GM10266 (cell line): ENCODE measurements around the gene GREB1.

Experiments used
- DNase-seq: peaks from one replicate; pipeline ENCODE4 v3.0.0; 2012; ENCODE audit errors: extremely low spot score
- TF ChIP-seq, protein P1 (sequence below): IDR thresholded peaks from 2 replicates; pipeline ENCODE4 v1.5.1; 2012; ENCODE audit warnings: mild to moderate bottlenecking, low read depth; ENCODE audit not compliant: control insufficient read depth, insufficient read depth; ENCODE audit errors: missing control alignments

GREB1 gene

DNA sequence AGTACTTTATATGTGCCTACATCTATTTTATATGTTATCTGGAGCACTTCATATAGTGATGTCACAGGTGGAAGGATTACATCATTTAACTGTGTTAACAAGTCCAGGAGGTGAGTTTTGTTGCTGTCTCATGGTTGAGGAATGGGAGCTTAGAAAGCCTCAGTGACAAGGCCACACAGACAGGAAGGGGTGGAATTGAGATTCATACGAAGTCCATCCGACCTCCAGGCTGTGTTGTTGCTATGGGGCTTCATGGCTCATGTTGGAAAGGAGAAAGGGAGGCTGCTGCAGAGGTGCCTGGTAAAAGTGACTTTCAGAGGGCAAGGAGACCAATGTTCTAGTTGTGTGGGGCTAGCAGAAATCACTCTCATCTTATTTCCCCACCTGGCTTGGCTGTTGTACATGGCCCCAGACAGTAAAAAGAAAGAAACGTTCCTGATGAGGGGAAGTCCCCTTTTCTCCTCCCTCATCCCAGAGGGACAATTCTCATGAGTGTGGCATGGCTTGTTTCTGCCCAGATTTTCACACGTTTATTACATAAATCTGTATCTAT lies 31.0 kb upstream of the GREB1 start:
- DNase-seq: no peak
- TF ChIP-seq, protein P1, sequence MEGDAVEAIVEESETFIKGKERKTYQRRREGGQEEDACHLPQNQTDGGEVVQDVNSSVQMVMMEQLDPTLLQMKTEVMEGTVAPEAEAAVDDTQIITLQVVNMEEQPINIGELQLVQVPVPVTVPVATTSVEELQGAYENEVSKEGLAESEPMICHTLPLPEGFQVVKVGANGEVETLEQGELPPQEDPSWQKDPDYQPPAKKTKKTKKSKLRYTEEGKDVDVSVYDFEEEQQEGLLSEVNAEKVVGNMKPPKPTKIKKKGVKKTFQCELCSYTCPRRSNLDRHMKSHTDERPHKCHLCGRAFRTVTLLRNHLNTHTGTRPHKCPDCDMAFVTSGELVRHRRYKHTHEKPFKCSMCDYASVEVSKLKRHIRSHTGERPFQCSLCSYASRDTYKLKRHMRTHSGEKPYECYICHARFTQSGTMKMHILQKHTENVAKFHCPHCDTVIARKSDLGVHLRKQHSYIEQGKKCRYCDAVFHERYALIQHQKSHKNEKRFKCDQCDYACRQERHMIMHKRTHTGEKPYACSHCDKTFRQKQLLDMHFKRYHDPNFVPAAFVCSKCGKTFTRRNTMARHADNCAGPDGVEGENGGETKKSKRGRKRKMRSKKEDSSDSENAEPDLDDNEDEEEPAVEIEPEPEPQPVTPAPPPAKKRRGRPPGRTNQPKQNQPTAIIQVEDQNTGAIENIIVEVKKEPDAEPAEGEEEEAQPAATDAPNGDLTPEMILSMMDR: no peak

DNA sequence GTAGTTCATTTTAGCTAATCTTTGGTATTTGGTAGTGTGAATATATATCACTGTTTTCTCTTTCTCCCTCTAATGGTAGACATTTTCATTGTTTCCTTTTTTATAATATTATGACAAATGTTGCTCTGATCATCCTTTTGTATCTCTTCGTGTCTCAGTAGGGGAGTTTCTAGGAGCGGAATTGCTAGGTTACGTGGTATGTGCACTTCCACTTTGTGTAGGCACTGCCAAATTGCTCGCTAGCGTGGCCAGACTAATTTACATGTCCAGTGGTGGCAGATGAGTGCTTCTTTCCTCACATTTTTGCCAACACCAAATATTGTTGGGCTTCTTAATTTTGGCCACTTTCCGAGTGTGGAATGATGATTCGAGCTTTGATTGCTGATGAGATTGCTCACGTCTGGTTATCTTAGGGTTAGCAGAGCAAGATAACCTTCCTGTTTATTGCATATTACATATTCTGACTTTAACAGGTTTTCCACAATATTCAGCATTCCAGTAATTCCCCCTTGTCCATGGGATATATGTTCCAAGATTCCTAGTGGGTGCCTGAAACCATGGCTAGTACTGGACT lies 30.4 kb upstream of the GREB1 start:
- DNase-seq: no peak
- TF ChIP-seq, protein P1: no peak

DNA sequence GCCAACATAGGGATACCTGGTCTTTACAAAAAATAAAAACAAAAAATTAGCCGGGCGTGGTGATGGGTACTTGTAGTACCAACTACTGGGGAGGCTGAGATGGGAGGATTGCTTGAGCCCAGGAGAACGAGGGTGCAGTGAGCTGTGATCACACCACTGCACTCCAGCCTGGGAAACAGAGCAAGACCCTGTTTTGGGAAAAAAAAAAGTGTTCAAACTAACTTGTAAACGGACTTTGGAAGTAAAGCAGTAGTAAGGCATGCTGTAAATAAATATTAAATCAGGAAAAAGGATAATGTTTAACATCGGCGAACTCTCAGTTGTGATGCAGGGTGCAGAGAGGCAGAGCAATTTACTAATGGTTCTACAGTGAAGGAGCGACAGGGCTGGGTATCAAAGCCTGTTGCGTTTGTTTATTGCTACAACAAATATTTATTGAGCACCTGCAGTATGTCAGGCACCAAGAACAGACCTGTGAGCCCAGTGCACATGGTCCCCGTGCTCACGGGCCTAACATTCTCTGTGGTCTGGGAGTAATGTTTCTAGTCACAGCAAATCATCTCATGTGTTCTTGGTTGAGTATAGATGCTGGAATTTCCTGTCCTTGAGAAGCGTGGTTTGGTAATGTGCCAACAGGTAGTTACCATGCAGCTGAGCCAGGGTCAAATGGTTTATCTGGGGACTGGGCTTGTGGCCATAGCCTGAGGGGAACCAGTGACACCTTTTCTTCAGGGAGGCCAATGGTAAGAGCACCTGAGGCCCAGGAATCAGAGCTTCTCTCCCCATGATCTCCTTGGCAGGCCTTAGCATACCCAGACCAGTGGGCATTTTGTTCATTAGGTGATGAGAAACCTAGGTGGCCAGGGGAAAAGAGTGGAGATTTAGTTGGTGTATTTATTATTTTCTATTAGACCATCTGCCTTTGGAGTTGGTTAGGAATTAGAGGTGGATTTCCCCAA lies 27.9 kb upstream of the GREB1 start:
- DNase-seq: no peak
- TF ChIP-seq, protein P1: no peak

DNA sequence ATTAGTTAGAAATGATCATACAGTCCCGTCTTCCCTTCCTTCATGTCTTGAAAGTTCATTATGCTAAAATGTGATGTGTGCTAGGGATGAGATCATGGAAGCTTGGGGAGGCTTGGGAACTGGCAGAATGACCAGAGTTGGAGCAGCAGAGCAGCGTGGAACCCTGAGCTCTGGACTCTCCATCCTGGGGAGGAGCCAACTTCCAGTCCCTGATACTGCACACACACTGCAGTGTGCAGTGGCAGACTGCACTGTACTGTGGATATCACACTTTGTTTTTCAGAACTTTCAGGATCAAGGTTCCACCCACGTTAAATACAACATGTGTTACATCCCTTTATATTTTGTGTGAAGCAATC lies 27.3 kb upstream of the GREB1 start:
- no peak for DNase-seq
- TF ChIP-seq, protein P1: no peak

DNA sequence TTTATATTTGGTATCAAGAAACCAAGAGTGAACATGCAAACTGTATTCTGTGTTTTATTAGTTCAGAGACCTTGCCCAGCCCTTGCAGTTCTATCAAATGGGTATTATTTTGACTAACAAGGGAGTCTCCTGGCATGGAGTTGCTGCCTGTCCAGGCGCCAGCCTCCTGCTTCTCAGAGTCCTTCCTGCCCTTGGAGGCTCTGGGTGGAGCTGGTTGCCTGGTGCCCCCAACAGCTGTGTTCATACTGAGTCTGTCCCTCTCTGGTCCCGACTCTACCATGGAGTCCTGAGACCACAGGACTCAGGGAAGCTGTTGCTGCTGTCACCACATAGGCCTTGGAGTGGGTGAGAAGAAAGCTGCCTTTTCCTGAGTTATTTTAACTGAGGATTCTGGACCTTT lies 26.3 kb upstream of the GREB1 start:
- no peak for DNase-seq

DNA sequence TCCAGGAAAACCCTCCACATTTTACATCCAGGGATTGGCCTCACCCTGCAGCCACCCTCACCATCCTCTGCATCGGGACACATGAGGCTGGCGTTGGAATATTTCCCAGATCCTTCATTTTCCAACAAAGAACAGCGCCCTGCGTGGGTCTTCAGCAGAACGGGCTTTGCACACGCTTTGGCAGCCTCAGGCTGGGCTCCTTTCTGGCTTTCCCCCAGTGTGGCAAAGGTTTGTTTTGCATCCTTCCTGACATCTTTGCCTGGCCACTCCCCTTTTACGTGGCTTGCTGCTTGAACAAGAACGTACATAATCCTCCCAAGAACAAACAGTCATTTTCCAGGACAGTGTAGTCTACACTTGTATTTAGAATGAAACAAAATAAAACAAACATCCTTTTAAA lies 25.6 kb upstream of the GREB1 start:
- no peak for DNase-seq
- TF ChIP-seq, protein P1: no peak

More for the DNA sequence above, 26.3 kb upstream of the GREB1 start:
- TF ChIP-seq, protein P1: no peak

DNA sequence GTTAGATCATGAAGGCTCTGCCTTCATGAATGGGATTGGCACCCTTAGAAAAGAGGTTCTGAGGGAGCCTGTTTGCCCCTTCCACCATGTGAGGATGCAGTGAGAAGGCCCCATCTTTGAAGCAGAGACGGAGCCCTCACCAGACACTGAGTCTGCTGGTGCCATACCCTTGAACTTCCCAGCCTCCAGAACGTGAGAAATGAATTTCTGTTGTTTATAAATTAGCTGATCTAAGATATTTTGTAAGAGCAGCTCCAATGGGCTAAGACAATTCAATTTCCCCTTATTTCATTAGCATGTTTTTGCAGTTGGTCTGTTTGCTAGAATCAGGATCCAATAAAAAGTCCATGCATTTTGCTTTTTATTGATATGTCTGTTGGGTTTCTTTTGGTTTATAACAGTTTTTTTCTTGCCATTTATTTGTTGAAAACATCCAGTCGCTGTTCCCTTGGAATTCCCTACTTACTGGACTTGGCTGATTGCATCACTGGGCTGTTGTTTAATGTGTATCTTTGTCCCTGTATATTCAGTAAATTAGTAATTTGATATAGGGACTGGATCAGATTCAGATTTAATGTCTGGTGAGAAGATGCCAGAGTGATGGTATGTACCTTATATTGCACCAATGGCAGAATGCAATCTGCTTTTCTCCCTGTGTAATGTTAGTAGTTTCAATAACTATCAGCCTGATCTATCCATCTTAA lies 24.0 kb upstream of the GREB1 start:
- DNase-seq: no peak
- TF ChIP-seq, protein P1: no peak
